H1 (cell line): ENCODE results near the gene MPPED2. TPM values are rescaled to one million over a fixed set of nuclear protein-coding genes. Genes with fewer than 3 reads are reported as not detected.

Source experiments
- CTCF ChIA-PET: fragments of 300-600 bp; sonication (Branson Sonifier 250); formaldehyde crosslinking; loops from one replicate; lab custom pipeline; 2021; ENCODE audit not compliant: partially characterized antibody; lab: Charles Lee
- POLR2A ChIA-PET: fragments of 300-600 bp; sonication (Branson Sonifier 250); formaldehyde crosslinking; loops from one replicate; lab custom pipeline; 2021; ENCODE audit warnings: inconsistent platforms; ENCODE audit not compliant: partially characterized antibody; lab: Charles Lee
- DNase-seq, 2 experiments: peaks; one replicate each; pipeline versions ENCODE4 v3.0.0 to v3.0.0-alpha.2; 2010 to 2022; ENCODE audit warnings: low spot score in 2 of 2, low read depth in 1 of 2, mixed read lengths in 1 of 2
- FAIRE-seq: peaks from 2 replicates; lab custom pipeline; 2011; peaks lifted over from hg19 to GRCh38; lab: Jason Lieb, UNC
- H2AFZ ChIP-seq: 2 replicates; pipeline ENCODE4 v1.8.1; 2012; ENCODE audit warnings: low read length, inconsistent platforms
- H2AK5ac ChIP-seq: 2 replicates; pipeline ENCODE4 v1.6.1; 2013; ENCODE audit warnings: low read depth, low read length
- H2BK120ac ChIP-seq: replicated peaks from 2 replicates; pipeline ENCODE3; 2013; ENCODE audit warnings: low read depth, low read length, inconsistent platforms
- H2BK12ac ChIP-seq: 2 replicates; pipeline ENCODE4 v1.6.1; 2013; ENCODE audit warnings: low read depth, low read length
- H2BK15ac ChIP-seq: 2 replicates; pipeline ENCODE4 v1.6.1; 2013; ENCODE audit warnings: low read length
- H2BK20ac ChIP-seq: 2 replicates; pipeline ENCODE4 v1.6.1; 2013; ENCODE audit warnings: low read length
- H2BK5ac ChIP-seq: 2 replicates; pipeline ENCODE4 v1.6.1; 2013; ENCODE audit warnings: low read depth, low read length
- H3K14ac ChIP-seq: 2 replicates; pipeline ENCODE4 v1.6.1; 2013; ENCODE audit warnings: inconsistent platforms; ENCODE audit not compliant: insufficient read length
- H3K18ac ChIP-seq: 2 replicates; pipeline ENCODE4 v1.6.1; 2013; ENCODE audit warnings: low read length; ENCODE audit errors: extremely low read depth
- H3K23ac ChIP-seq: 2 replicates; pipeline ENCODE4 v1.6.1; 2013; ENCODE audit warnings: inconsistent platforms; ENCODE audit not compliant: insufficient read length
- H3K23me2 ChIP-seq: 2 replicates; pipeline ENCODE4 v1.6.1; 2013; ENCODE audit warnings: low read depth, low read length
- H3K27ac ChIP-seq: 2 replicates; pipeline ENCODE4 v1.6.1; 2011; ENCODE audit warnings: low read depth, low read length, inconsistent platforms
- H3K27me3 ChIP-seq, 4 experiments: replicated peaks in 1 of 4; 1 replicate in 1 of 4; 2 replicates in 3 of 4; pipeline versions ENCODE4 v1.6.1 to v1.8.1; 2011 to 2013; ENCODE audit warnings: low read length in 3 of 4, mild to moderate bottlenecking in 3 of 4, inconsistent platforms in 2 of 4, mixed read lengths in 2 of 4, moderate library complexity in 1 of 4; ENCODE audit not compliant: control insufficient read depth in 3 of 4, insufficient read depth in 3 of 4; ENCODE audit errors: extremely low read depth in 1 of 4
- H3K36me3 ChIP-seq, 4 experiments: 2 replicates each; pipeline versions ENCODE4 v1.6.1 to v1.8.1; 2011 to 2013; ENCODE audit warnings: mild to moderate bottlenecking in 4 of 4, low read length in 3 of 4, moderate library complexity in 2 of 4, control low read depth in 1 of 4, inconsistent platforms in 1 of 4; ENCODE audit not compliant: insufficient read depth in 4 of 4, control insufficient read depth in 2 of 4
- H3K4ac ChIP-seq: replicated peaks from 2 replicates; pipeline ENCODE3; 2013; ENCODE audit warnings: low read length, low read depth, mixed read lengths, inconsistent platforms; ENCODE audit not compliant: insufficient read length
- H3K4me1 ChIP-seq, 4 experiments: replicated peaks in 1 of 4; 1 replicate in 1 of 4; 2 replicates in 3 of 4; pipeline versions ENCODE4 v1.6.1 to v1.8.1; 2011 to 2013; ENCODE audit warnings: low read length in 3 of 4, inconsistent platforms in 2 of 4, mixed read lengths in 1 of 4; ENCODE audit not compliant: insufficient read depth in 4 of 4, control insufficient read depth in 3 of 4
- H3K4me2 ChIP-seq, 2 experiments: 2 replicates each; pipeline versions ENCODE4 v1.6.1 to v1.8.1; 2011 to 2013; ENCODE audit warnings: low read depth in 2 of 2, low read length in 2 of 2, control low read depth in 1 of 2, inconsistent platforms in 1 of 2, mild to moderate bottlenecking in 1 of 2; ENCODE audit not compliant: insufficient read depth in 1 of 2
- H3K4me3 ChIP-seq, 4 experiments: fragments of 200-600, 300-600 bp in 1 of 4; sonication (generic), shearing (Covaris generic), sonication (Bioruptor Twin) in 1 of 4; 2 replicates each; pipeline versions ENCODE4 v1.5.1 to v1.8.1; 2011 to 2016; ENCODE audit warnings: low read length in 4 of 4, low read depth in 3 of 4, control low read depth in 2 of 4, inconsistent platforms in 2 of 4, mild to moderate bottlenecking in 2 of 4, mixed read lengths in 1 of 4, moderate library complexity in 1 of 4; ENCODE audit not compliant: insufficient read depth in 2 of 4; ENCODE audit errors: extremely low read depth in 1 of 4
- H3K56ac ChIP-seq: replicated peaks from 2 replicates; pipeline ENCODE3; 2013; ENCODE audit warnings: low read depth, mild to moderate bottlenecking, mixed read lengths, low read length, inconsistent platforms; ENCODE audit not compliant: insufficient read length
- H3K79me1 ChIP-seq: 2 replicates; pipeline ENCODE4 v1.6.1; 2013; ENCODE audit warnings: low read depth, low read length, control low read depth
- H3K79me2 ChIP-seq, 2 experiments: 2 replicates each; pipeline versions ENCODE4 v1.6.1 to v1.8.1; 2012 to 2013; ENCODE audit warnings: low read length in 2 of 2, mild to moderate bottlenecking in 2 of 2, inconsistent platforms in 1 of 2; ENCODE audit not compliant: insufficient read depth in 2 of 2, control insufficient read depth in 1 of 2
- H3K9ac ChIP-seq, 4 experiments: replicated peaks in 1 of 4; 1 replicate in 1 of 4; 2 replicates in 3 of 4; pipeline versions ENCODE4 v1.6.1 to v1.8.1; 2011 to 2013; ENCODE audit warnings: low read depth in 3 of 4, low read length in 3 of 4, control low read depth in 2 of 4, mild to moderate bottlenecking in 2 of 4, moderate library complexity in 2 of 4, inconsistent platforms in 1 of 4; ENCODE audit errors: extremely low read depth in 1 of 4
- H3K9me3 ChIP-seq, 2 experiments: 2 replicates each; pipeline versions ENCODE4 v1.6.1 to v1.8.1; 2012 to 2013; ENCODE audit warnings: mild to moderate bottlenecking in 2 of 2, moderate library complexity in 2 of 2, control low read depth in 1 of 2, inconsistent platforms in 1 of 2, low read depth in 1 of 2, low read length in 1 of 2, mixed read lengths in 1 of 2; ENCODE audit not compliant: insufficient read depth in 2 of 2
- H4K20me1 ChIP-seq, 2 experiments: replicated peaks in 1 of 2; 2 replicates each; pipeline versions ENCODE3 to v1.8.1; 2011 to 2013; ENCODE audit warnings: inconsistent platforms in 2 of 2, low read length in 2 of 2, mild to moderate bottlenecking in 1 of 2; ENCODE audit not compliant: insufficient read depth in 2 of 2, control insufficient read depth in 1 of 2
- H4K5ac ChIP-seq: 2 replicates; pipeline ENCODE4 v1.6.1; 2013; ENCODE audit warnings: low read length, low read depth, mixed read lengths, inconsistent platforms; ENCODE audit not compliant: insufficient read length
- H4K8ac ChIP-seq: 2 replicates; pipeline ENCODE4 v1.8.0; 2013; ENCODE audit warnings: mild to moderate bottlenecking, moderate library complexity, low read length, inconsistent platforms; ENCODE audit not compliant: insufficient read depth; ENCODE audit errors: extremely low read depth
- H4K91ac ChIP-seq: replicated peaks from 2 replicates; pipeline ENCODE3; 2013; ENCODE audit warnings: low read length, mixed read lengths, inconsistent platforms; ENCODE audit not compliant: insufficient read length
- CBX5 ChIP-seq: fragments of 300-800, 300-1000 bp; sonication (generic); IDR thresholded peaks from 2 replicates; pipeline ENCODE4 v1.7.1; 2016; ENCODE audit warnings: antibody characterized with exemption, low read length, low read depth
- HDAC2 ChIP-seq, 2 experiments: fragments of 300-600 bp in 1 of 2; sonication (generic) in 1 of 2; IDR thresholded peaks; 2 replicates each; pipeline ENCODE4 v1.6.1; 2011 to 2012; ENCODE audit warnings: low read depth in 2 of 2, low read length in 2 of 2, mild to moderate bottlenecking in 2 of 2, moderate library complexity in 2 of 2, borderline replicate concordance in 1 of 2, inconsistent platforms in 1 of 2
- PHF8 ChIP-seq: fragments of 200-600 bp; sonication (generic); conservative IDR thresholded peaks from 2 replicates; pipeline ENCODE4 v1.7.1; 2012; ENCODE audit warnings: low read depth, mild to moderate bottlenecking, inconsistent platforms, low read length, moderate library complexity
- RBBP5 ChIP-seq: IDR thresholded peaks from 2 replicates; pipeline ENCODE4 v1.7.1; 2012; ENCODE audit warnings: low read depth, mild to moderate bottlenecking, inconsistent platforms, low read length, moderate library complexity, borderline replicate concordance
- RXRA ChIP-seq: IDR thresholded peaks from 2 replicates; pipeline ENCODE4 v1.6.1; 2011; ENCODE audit warnings: low read depth, mild to moderate bottlenecking, low read length, moderate library complexity; ENCODE audit not compliant: insufficient read depth
- TAF7 ChIP-seq: optimal IDR thresholded peaks from 2 replicates; pipeline ENCODE3; 2011; ENCODE audit warnings: low read depth, mild to moderate bottlenecking, inconsistent platforms, low read length, moderate library complexity, borderline replicate concordance
- TCF12 ChIP-seq: IDR thresholded peaks from 2 replicates; pipeline ENCODE4 v1.6.1; 2011; ENCODE audit warnings: low read depth, mild to moderate bottlenecking, low read length
- WGBS, 2 experiments: shearing (Covaris generic) in 1 of 2; methylation state at CpG; one replicate each; pipeline versions ENCODE4 v1.1.6 to v1.1.7; 2013 to 2015; ENCODE audit warnings: low lambda C conversion rate in 2 of 2, mixed read lengths in 2 of 2, inconsistent platforms in 1 of 2, low coverage in 1 of 2, missing lambda C conversion rate in 1 of 2; ENCODE audit not compliant: insufficient replicate concordance in 2 of 2, insufficient coverage in 1 of 2, insufficient read length in 1 of 2; ENCODE audit errors: extremely low coverage in 1 of 2, missing lambda C conversion rate in 1 of 2; 5-methylcytosine and 5-hydroxymethylcytosine counted together
- polyA plus RNA-seq, 7 experiments: library from polyadenylated mRNA; depleted of rRNA in 3 of 7; stranded (reverse) in 5 of 7; unstranded in 2 of 7; fragments of >200 nt in 5 of 7; fragments of 200-250 nt in 2 of 7; gene quantifications; 1 replicate in 5 of 7; 2 replicates in 1 of 7; 4 replicates in 1 of 7; pipeline versions ENCODE4 v1.2.1 to v1.2.3, GENCODE V29; 2011 to 2013; ENCODE audit warnings: missing spikeins in 2 of 7, mixed read lengths in 2 of 7
- total RNA-seq: library from RNA; stranded (reverse); fragmentation: NEBNext Ultra II Directional; extraction: Animal tissue kit (Norgen Biotek cat#: 25700); gene quantifications from 2 replicates; pipeline ENCODE4 v1.2.1, GENCODE V29; 2021

MPPED2 gene
- total and polyA plus RNA-seq, 2 of the 8 experiments (the other 6 are each of a cell fraction or from before 2014, with no cell fraction given): 1.3 to 3.5 TPM

- no peaks in the 10 kb centered on the region for H3K23me2 ChIP-seq
- no peak overlapping the region for H3K27ac ChIP-seq
- ChIA-PET CTCF (interaction anchor here (1.5 kb wide), 1 partner anchor 276 kb away, joined by 6 read pairs; no protein-coding TSS in a partner anchor), POLR2A (no interaction called here)
- no peak overlapping the region for H2BK12ac ChIP-seq
- H3K4me3 ChIP-seq: no peak overlapping the region
- H3K9me3 ChIP-seq: no peaks in the 10 kb centered on the region
- FAIRE-seq: no peak
- no peak for TF ChIP-seq RXRA
- no peak for TF ChIP-seq HDAC2 (IDR thresholded peaks at IDR 0.05; ENCODE audit: borderline replicate concordance in 1 of 2, low read depth in 2 of 2, low read length in 2 of 2)
- TF ChIP-seq PHF8: no peak
- no peak for TF ChIP-seq TCF12
- TF ChIP-seq TAF7: no peak
- TF ChIP-seq CBX5: no peak
- TF ChIP-seq RBBP5: no peak
- TF ChIP-seq, all 59 proteins: peak for 0
- H3K9ac ChIP-seq: no peak overlapping the region
- no peaks in the 10 kb centered on the region for H3K79me2 ChIP-seq
- no peak overlapping the region for H2BK20ac ChIP-seq
- H3K56ac ChIP-seq: no peak overlapping the region
- no peaks in the 10 kb centered on the region for H3K27me3 ChIP-seq
- no peak overlapping the region for H4K91ac ChIP-seq
- H2BK5ac ChIP-seq: no peak overlapping the region
- no peak overlapping the region for H2BK15ac ChIP-seq
- no peaks in the 10 kb centered on the region for H3K4me1 ChIP-seq
- no peak overlapping the region for H3K14ac ChIP-seq
- WGBS, 2 experiments: 90% methylated on average over 3 of the region's 3 CpGs; no CpG with 5 or more reads in 1 of the 2 experiments
- no peak overlapping the region for H3K4me2 ChIP-seq
- no peak overlapping the region for H3K18ac ChIP-seq
- H3K23ac ChIP-seq: no peak overlapping the region
- no peak overlapping the region for H2AK5ac ChIP-seq
- no peaks in the 10 kb centered on the region for H3K36me3 ChIP-seq
- no peak overlapping the region for H4K8ac ChIP-seq
- no peaks in the 10 kb centered on the region for H3K79me1 ChIP-seq
- H2AFZ ChIP-seq: no peak overlapping the region
- H4K20me1 ChIP-seq: no peaks in the 10 kb centered on the region
- no peak for DNase-seq
- H4K5ac ChIP-seq: no peak overlapping the region
- no peak overlapping the region for H2BK120ac ChIP-seq
- H3K4ac ChIP-seq: no peak overlapping the region
Measured at GRCh38 chr11:30610628-30611027, 24.5 kb upstream of the MPPED2 start.
